ENCODE results near the gene STAB2.

STAB2 gene

DNA sequence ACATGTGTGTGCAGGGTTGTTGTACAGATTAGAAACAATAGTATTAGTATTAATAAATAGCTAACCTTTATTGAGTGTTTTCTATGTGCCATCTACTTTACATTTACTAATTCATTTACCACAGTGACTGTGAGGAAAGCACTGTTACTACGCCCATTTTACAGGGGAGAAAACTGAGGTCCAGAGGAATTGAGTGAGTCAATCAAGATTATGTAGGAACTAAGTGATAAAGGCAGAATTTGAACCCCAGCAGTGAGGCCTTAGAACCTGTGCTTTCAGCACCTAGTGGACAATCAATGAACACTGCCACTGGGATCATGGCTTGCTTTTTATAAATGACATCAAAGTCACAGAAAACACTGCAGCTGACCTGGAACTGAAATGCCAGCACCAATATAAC lies 225.7 kb downstream of the STAB2 start:
- DNase-seq, result no peak
- no peak overlapping the region for H3K4me3 Mint-ChIP-seq
- no peak overlapping the region for H3K27ac Mint-ChIP-seq
- H3K27me3 Mint-ChIP-seq (ENCODE audit: low read depth, poor library complexity), result peaks cover 6% of the 10 kb centered on the region
- peaks cover 43% of the 10 kb centered on the region for H3K36me3 Mint-ChIP-seq (ENCODE audit: low read depth)
- TF ChIP-seq, protein P1, sequence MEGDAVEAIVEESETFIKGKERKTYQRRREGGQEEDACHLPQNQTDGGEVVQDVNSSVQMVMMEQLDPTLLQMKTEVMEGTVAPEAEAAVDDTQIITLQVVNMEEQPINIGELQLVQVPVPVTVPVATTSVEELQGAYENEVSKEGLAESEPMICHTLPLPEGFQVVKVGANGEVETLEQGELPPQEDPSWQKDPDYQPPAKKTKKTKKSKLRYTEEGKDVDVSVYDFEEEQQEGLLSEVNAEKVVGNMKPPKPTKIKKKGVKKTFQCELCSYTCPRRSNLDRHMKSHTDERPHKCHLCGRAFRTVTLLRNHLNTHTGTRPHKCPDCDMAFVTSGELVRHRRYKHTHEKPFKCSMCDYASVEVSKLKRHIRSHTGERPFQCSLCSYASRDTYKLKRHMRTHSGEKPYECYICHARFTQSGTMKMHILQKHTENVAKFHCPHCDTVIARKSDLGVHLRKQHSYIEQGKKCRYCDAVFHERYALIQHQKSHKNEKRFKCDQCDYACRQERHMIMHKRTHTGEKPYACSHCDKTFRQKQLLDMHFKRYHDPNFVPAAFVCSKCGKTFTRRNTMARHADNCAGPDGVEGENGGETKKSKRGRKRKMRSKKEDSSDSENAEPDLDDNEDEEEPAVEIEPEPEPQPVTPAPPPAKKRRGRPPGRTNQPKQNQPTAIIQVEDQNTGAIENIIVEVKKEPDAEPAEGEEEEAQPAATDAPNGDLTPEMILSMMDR (IDR thresholded peaks at IDR 0.05), result no peak
- no peaks in the 10 kb centered on the region for H3K9me3 Mint-ChIP-seq
- peaks cover 11% of the 10 kb centered on the region for H3K4me1 Mint-ChIP-seq

DNA sequence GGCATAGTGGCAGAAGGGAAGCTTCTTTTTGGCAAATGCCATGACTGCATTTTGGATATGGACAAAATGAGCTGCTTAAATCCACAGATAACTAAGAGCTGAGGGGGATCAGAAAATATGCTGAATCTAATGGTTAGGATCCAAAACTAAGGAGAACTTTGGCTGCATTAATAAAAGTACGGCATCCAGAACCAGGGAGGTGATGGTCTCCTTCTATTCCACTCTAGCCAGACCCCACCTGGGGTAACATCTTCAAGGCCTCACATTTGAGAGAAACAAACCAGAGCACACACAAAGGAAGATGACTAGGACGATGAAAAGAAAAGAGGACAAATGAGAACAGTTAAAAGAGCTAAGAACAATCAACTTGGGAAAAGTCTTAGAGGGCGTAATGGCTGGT lies 226.4 kb downstream of the STAB2 start:
- TF ChIP-seq, protein P1 (IDR thresholded peaks at IDR 0.05), result no peak

DNA sequence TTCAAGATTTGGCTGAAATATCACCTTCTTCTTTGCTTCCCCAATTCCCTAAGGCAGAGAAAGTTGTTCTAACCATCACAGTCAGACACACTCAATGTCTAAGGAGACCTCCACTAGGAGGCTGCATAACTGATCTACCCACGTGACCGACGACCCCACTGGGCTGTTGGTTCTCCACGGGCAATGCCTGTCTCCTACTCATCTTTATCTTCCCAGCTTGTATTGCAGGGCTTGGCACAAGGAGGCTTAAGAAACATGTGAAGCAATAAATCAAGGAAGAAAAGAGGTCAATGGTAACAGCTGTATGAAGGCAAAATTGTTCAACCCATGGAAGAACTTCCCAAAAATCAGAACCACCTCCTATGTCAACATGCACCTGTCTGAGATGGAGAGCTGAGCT lies 226.9 kb downstream of the STAB2 start:
- no peak overlapping the region for H3K27ac Mint-ChIP-seq
- peaks cover 11% of the 10 kb centered on the region for H3K4me1 Mint-ChIP-seq
- TF ChIP-seq, protein P1 (IDR thresholded peaks at IDR 0.05), result no peak
- DNase-seq, result no peak
- no peak overlapping the region for H3K4me3 Mint-ChIP-seq
- H3K9me3 Mint-ChIP-seq, result no peaks in the 10 kb centered on the region
- H3K27me3 Mint-ChIP-seq (ENCODE audit: low read depth, poor library complexity), result peaks cover 6% of the 10 kb centered on the region
- H3K36me3 Mint-ChIP-seq (ENCODE audit: low read depth), result peaks cover 43% of the 10 kb centered on the region

More for the DNA sequence above, 226.4 kb downstream of the STAB2 start:
- peaks cover 11% of the 10 kb centered on the region for H3K4me1 Mint-ChIP-seq
- H3K9me3 Mint-ChIP-seq, result no peaks in the 10 kb centered on the region
- DNase-seq, result no peak
- H3K36me3 Mint-ChIP-seq (ENCODE audit: low read depth), result peaks cover 43% of the 10 kb centered on the region
- no peak overlapping the region for H3K4me3 Mint-ChIP-seq
- peaks cover 6% of the 10 kb centered on the region for H3K27me3 Mint-ChIP-seq (ENCODE audit: low read depth, poor library complexity)
- no peak overlapping the region for H3K27ac Mint-ChIP-seq

DNA sequence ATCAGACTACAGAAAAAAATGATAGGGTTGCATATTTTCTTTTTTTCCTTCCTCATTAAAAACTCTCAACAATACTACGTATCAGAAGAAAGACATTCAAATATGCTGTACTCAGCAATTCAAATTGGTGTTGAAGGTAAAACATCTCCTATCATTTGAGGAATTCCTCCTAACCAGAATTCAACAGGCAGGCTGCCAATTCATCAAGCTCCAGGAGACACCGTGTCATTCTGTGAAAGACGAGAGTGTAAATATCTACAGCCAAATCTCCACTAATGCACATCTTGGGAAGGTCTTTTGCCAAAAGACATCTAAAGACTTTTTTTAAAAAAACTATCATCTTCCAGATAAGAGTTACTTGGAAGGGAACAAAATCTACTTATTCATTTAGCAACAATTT lies 227.4 kb downstream of the STAB2 start:
- Mint-ChIP-seq H3K36me3 (ENCODE audit: low read depth) (peaks cover 38% of the 10 kb centered on the region), H3K4me3 (no peak overlapping the region), H3K4me1 (peaks cover 11% of the 10 kb centered on the region), H3K9me3 (no peaks in the 10 kb centered on the region), H3K27ac (peak overlapping the region; percentile 38), H3K27me3 (ENCODE audit: low read depth, poor library complexity) (peaks cover 2% of the 10 kb centered on the region)
- TF ChIP-seq, protein P1 (IDR thresholded peaks at IDR 0.05), result no peak
- DNase-seq, result no peak
